Embryonic facial prominence (tissue), 1 donor: Measurements from ENCODE around the gene ERVH48-1.
A peak's percentile ranks its signal among the peaks of the same experiment; 100 is the strongest.
"Not testable (repeated sequence)": the region's sequence is repeated elsewhere in the genome, so short reads cannot be mapped to it uniquely, and the experiment has no call there.

ENCODE experiments used
- DNase-seq: peaks from one replicate; pipeline ENCODE4 v3.0.0-alpha.2; 2016; ENCODE audit errors: extremely low spot score

The ERVH48-1 gene

GRCh38 chr21:42906233-42906632 lies 19.2 kb downstream of the ERVH48-1 start:
- no peak for DNase-seq

GRCh38 chr21:42905195-42905594 lies 20.2 kb downstream of the ERVH48-1 start:
- no peak for DNase-seq

- DNase-seq: no peak
These were observed 21.6 kb downstream of the ERVH48-1 start for GRCh38 chr21:42903817-42904216.

GRCh38 chr21:42900446-42900845 lies 25.0 kb downstream of the ERVH48-1 start:
- DNase-seq: no peak

- DNase-seq: peak; percentile 95
These were observed 32.3 kb downstream of the ERVH48-1 start, which contains the start of gene NDUFV3 for GRCh38 chr21:42892931-42893755. NDUFV3 (plus strand) TSS chr21:42893309; CDS start chr21:42893334, 25 bp downstream.

DNA sequence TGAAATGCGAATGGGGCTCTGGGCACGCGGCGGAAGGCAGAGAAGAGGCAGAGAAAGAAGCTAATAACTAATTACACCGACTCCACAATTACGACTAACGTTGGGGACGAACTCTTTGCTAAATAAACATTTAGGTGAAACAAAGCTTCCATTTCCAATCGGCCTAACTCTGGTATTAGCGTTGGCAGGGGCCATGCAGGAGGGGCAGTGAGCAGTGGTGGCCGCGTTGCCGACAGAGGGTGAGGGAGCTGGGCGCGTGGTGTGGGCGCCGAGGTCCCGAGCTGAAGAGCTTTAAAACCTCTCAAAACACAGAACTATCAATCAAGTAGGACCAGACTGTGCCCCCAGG lies 32.9 kb downstream of the ERVH48-1 start:
- DNase-seq: no peak

DNA sequence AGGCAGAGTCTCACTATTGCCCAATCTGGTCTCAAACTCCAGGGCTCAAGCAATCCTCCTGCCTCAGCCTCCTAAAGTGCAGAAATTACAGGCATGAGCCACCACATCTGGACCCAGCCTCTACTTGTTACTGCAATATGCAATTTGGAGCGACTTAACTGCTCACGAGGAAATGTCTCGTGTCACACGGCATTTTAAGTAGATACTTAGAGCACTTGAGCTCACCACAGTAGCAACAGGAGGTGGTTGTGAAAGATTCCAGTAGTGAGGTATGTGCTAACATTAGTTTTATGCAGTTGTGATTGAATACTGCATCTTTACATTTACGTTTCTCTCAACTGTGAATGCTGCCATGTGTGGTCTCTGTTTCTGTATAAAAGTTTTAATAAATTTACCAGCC lies 38.1 kb downstream of the ERVH48-1 start:
- DNase-seq: no peak

DNA sequence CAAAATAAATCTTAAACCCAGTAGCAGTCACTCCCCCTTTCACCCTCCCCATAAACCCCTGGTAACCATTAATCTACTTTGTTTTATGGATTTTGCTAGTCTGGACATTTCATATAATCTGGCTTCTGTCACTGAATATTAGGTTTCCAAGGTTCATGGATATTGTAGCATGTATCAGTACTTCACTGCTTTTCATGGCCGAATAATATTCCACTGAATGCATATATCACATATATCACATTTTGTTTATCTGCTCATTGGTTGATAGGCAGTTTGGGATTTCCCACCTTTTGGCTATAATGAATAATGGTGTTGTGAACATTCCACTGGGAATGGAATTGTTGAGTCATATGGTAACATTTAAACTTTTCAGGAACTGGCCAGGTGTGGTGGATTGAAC lies 41.5 kb downstream of the ERVH48-1 start:
- no peak for DNase-seq

GRCh38 chr21:42880352-42880751 lies 45.1 kb downstream of the ERVH48-1 start:
- no peak for DNase-seq

- DNase-seq: peak; percentile 93
These were observed 46.2 kb downstream of the ERVH48-1 start, which contains the start of gene WDR4 for GRCh38 chr21:42878993-42879787. WDR4 (minus strand) TSS chr21:42879539; CDS start chr21:42879495, 44 bp downstream.

GRCh38 chr21:42878678-42878992 lies 46.8 kb downstream of the ERVH48-1 start:
- DNase-seq: no peak

DNA sequence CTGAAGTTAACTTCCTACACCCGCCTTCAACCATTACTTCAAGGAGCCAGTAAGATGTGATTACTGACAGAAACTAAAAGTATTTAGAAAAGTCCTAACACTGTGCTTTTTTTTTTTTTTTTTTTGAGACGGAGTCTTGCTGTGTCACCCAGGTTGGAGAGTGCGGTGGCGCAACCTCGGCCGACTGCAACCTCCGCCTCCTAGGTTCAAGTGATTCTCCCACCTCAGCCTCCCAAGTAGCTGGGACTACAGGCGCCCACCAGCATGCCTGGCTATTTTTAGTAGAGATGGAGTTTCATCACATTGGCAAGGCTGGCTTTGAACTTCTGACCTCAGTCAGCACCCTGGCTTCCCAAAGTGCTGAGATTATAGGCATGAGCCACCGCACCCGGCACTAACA lies 49.6 kb downstream of the ERVH48-1 start:
- not testable (repeated sequence) for DNase-seq

DNA sequence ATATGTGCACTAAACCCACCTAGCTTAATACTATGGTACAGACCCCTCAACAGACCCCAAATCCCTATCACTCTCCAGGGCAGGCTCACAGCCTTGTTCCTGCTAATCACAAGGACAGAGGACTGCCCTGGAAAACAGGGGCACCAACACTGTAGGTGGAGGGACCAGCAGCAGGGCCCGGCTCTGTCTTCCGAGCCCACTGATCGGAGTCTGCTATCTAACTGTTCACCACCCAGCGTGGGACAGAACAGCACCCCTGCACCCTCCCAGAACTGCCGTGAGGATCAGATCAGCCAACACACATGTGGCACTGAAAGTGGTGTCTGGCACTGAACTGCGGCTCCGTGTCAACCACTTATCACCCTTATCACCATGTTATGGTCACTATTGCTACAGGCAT lies 52.3 kb downstream of the ERVH48-1 start:
- no peak for DNase-seq

DNA sequence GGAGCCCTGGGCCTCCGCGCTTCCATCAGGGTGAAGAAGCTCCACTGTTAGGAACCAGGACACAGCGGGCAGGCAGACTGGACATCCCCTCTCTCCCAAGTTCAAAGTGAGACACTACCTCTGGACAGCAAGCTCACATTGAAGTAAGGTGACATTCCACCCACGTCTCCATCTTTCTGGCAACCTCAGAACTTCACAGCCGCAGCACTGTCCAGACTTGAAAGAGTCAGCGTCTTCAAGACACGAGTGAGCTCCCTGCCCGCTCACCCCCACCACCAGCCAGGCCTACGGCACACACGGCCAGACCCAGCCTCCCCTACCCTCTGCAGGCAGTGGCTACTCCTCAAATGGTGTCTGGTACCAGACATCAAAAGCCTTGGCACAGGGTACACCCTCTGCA lies 57.2 kb downstream of the ERVH48-1 start:
- no peak for DNase-seq
